Activated T-cell treated with anti-CD3 and anti-CD28 coated beads, Interleukin-2, amount 50 U/mL, for 4 hours (primary cell): ENCODE data around the gene DNAJA1. TPM values are rescaled to one million over a fixed set of nuclear protein-coding genes. Genes with fewer than 3 reads are reported as not detected.

Experiments used
- ATAC-seq, 2 donors: fragments of 200-7000 bp; cut with Tn5 transposase; one replicate each; pipeline ENCODE4 v1.10.0; 2021
- DNase-seq: peaks from one replicate; pipeline ENCODE4 v3.0.0-alpha.2; 2020
- H3K27me3 Mint-ChIP-seq: one replicate; pipeline ENCODE4 v1.8.0; 2021; ENCODE audit warnings: low read depth, mixed read lengths
- H3K36me3 Mint-ChIP-seq: one replicate; pipeline ENCODE4 v1.8.0; 2022; ENCODE audit warnings: mixed read lengths; ENCODE audit not compliant: insufficient read depth
- H3K4me1 Mint-ChIP-seq: one replicate; pipeline ENCODE4 v1.8.0; 2021; ENCODE audit warnings: low read depth, mixed read lengths
- H3K4me3 Mint-ChIP-seq: one replicate; pipeline ENCODE4 v1.8.0; 2021; ENCODE audit warnings: mild to moderate bottlenecking, moderate library complexity, mixed read lengths
- H3K9me3 Mint-ChIP-seq: one replicate; pipeline ENCODE4 v1.8.0; 2021; ENCODE audit warnings: mixed read lengths
- total RNA-seq, 3 donors: library from RNA; stranded (reverse); gene quantifications; one replicate each; pipeline ENCODE4 v1.2.1, GENCODE V29; 2021

DNAJA1 gene
- total RNA-seq, 3 donors from 2014 or later: 304 to 321 (median 315) TPM

DNA sequence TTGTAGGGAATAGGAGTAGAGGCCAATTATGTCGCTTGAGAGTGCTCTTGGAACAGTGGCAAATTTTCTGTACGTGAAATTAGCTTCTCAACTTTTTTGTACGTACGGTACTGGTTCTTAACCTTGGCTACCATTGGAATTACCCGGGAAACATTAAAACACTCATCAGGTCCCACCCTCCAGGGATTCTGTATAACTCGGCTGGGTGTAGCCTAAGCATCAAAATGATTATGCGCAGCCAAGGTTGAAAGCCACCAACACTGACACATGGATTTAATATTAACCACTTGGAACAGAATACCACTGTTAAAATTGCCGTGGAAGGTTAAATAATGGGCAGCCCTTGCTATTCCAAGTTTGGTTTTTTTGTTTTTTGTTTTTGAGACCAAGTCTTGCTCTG lies 17.4 kb downstream of the DNAJA1 start:
- Mint-ChIP-seq H3K27me3 (no peaks in the 10 kb centered on the region), H3K4me1 (peaks cover 15% of the 10 kb centered on the region), H3K4me3 (no peak overlapping the region), H3K9me3 (no peaks in the 10 kb centered on the region), H3K36me3 (peaks cover 28% of the 10 kb centered on the region)
- ATAC-seq (no peak), DNase-seq (no peak)

- DNase-seq (no peak), ATAC-seq (no peak)
- Mint-ChIP-seq H3K36me3 (peaks cover 27% of the 10 kb centered on the region), H3K9me3 (no peaks in the 10 kb centered on the region), H3K4me1 (peaks cover 15% of the 10 kb centered on the region), H3K4me3 (peak overlapping the region; percentile 74), H3K27me3 (no peaks in the 10 kb centered on the region)
These were observed 18.6 kb downstream of the DNAJA1 start for GRCh38 chr9:33043671-33044070.

GRCh38 chr9:33044162-33044673 lies 19.1 kb downstream of the DNAJA1 start:
- Mint-ChIP-seq H3K27me3 (no peaks in the 10 kb centered on the region), H3K4me3 (peak overlapping the region; percentile 74), H3K36me3 (peaks cover 27% of the 10 kb centered on the region), H3K9me3 (no peaks in the 10 kb centered on the region), H3K4me1 (peaks cover 15% of the 10 kb centered on the region)
- peak; percentile 39 for DNase-seq
- peak; percentile 71 to 73 for ATAC-seq

GRCh38 chr9:33044677-33045282 lies 19.7 kb downstream of the DNAJA1 start:
- H3K4me1 Mint-ChIP-seq: peaks cover 21% of the 10 kb centered on the region
- DNase-seq: no peak

DNA sequence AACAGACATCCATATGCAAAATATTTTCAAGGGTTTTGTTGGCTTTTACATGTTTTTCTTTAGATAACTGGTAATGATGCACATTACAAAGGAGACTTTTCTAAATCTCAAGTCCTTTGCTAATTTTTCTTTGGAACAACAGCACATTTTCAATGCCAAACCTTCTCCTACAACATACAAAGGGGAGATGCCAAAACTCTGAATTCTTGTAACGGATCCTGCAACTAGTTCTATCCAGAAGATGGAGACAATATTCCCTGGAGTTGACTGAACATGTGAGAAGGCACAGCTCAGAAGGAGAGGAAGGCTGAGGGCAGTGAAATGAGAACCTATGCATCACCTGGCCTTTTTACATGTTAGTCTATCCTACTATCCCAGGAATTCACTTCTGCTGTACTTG lies 21.0 kb downstream of the DNAJA1 start:
- Mint-ChIP-seq H3K4me3 (no peak overlapping the region), H3K4me1 (peaks cover 25% of the 10 kb centered on the region), H3K9me3 (no peaks in the 10 kb centered on the region), H3K27me3 (no peaks in the 10 kb centered on the region), H3K36me3 (peaks cover 35% of the 10 kb centered on the region)
- DNase-seq: no peak
- ATAC-seq: no peak

More at GRCh38 chr9:33044677-33045282, 19.7 kb downstream of the DNAJA1 start:
- Mint-ChIP-seq H3K36me3 (peaks cover 30% of the 10 kb centered on the region), H3K4me3 (peak overlapping the region; percentile 74), H3K9me3 (no peaks in the 10 kb centered on the region), H3K27me3 (no peaks in the 10 kb centered on the region)
- no peak for ATAC-seq

- Mint-ChIP-seq H3K27me3 (no peaks in the 10 kb centered on the region), H3K4me1 (peaks cover 25% of the 10 kb centered on the region), H3K36me3 (peaks cover 36% of the 10 kb centered on the region), H3K4me3 (no peak overlapping the region), H3K9me3 (no peaks in the 10 kb centered on the region)
- no peak for ATAC-seq
- no peak for DNase-seq
These were observed 23.0 kb downstream of the DNAJA1 start for GRCh38 chr9:33048054-33048465.

DNA sequence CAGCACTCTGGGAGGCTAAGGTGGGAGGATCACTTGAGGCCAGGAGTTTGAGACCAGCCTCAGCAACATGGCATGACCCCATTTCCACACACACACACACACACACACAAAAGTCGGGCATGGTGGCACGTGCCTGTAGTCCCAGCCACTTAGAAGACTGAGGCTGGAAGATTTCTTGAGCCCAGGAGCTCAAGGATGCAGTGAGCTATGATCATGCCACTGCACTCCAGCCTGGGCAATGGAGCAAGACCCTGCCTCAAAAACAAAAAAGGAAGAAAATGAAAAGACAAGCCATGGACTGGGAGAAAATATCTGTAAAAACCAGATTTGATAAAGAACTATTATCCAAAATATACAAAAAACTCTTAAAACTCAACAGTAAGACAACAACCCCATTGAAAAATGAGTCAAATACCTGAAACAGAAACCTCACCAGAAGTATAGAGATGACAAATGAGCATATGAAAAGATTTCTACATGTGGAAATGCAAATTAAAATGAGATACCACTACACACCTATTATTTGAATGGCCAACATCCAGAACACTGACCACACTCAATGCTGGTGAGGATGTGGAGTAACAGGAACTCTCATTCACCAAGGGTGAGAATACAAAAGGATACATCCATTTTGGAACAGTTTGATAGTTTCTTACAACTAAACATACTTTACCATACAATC lies 24.7 kb downstream of the DNAJA1 start:
- DNase-seq: no peak
- H3K4me1 Mint-ChIP-seq: peaks cover 11% of the 10 kb centered on the region
- ATAC-seq: peak; percentile 69 to 70
- H3K9me3 Mint-ChIP-seq: no peaks in the 10 kb centered on the region
- H3K27me3 Mint-ChIP-seq: no peaks in the 10 kb centered on the region
- H3K4me3 Mint-ChIP-seq: no peak overlapping the region
- peaks cover 40% of the 10 kb centered on the region for H3K36me3 Mint-ChIP-seq

- Mint-ChIP-seq H3K36me3 (peaks cover 42% of the 10 kb centered on the region), H3K4me3 (no peak overlapping the region), H3K9me3 (no peaks in the 10 kb centered on the region), H3K4me1 (peaks cover 10% of the 10 kb centered on the region), H3K27me3 (no peaks in the 10 kb centered on the region)
- no peak for ATAC-seq
- DNase-seq: no peak
These were observed 26.1 kb downstream of the DNAJA1 start for GRCh38 chr9:33051144-33051543.

DNA sequence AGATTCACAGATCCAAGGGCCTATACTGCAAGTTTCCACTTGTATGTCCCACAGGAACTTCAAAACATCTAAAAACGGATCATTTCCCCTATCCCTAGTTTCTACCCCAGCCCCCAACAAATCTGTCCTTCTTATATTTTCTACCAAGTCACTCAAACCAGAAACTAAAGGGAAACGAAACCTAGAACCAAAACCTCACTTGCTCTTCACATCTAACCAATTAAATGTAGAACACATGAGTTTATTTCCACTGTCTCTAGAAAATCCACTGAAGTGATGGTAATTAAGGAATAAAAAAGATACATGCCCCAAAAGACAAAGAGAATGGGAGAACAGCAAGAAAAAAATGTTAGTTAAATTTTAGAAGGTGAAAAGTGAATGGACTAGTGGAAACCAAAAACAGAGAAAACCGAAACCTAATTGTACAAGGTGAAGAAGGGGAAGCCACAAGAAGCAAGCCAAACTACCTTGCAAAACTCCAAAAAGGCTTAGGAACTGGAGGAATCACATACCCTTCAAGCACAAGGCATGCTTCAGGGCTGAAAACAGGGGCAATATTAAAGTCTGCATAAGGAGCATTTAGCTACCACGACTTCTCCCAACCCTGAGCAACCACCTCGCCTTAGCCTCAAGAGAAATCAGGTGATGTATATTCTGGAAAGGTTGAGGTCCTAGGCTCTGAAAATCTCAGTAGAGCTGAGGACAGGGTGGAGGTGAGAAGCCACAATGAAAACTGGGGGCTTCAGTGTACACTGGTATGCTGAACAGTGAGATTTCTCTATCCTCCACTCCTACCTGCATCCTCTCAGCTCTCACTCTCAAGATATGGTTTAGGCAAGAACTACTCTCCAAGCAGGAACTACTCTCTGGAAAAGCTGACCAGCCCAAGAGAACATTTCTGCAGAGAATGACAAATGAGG lies 40.3 kb downstream of the DNAJA1 start:
- H3K4me3 Mint-ChIP-seq: no peak overlapping the region
- peaks cover 34% of the 10 kb centered on the region for H3K36me3 Mint-ChIP-seq
- DNase-seq: no peak
- no peak for ATAC-seq
- peaks cover 9% of the 10 kb centered on the region for H3K4me1 Mint-ChIP-seq
- H3K27me3 Mint-ChIP-seq: no peaks in the 10 kb centered on the region
- H3K9me3 Mint-ChIP-seq: no peaks in the 10 kb centered on the region

DNA sequence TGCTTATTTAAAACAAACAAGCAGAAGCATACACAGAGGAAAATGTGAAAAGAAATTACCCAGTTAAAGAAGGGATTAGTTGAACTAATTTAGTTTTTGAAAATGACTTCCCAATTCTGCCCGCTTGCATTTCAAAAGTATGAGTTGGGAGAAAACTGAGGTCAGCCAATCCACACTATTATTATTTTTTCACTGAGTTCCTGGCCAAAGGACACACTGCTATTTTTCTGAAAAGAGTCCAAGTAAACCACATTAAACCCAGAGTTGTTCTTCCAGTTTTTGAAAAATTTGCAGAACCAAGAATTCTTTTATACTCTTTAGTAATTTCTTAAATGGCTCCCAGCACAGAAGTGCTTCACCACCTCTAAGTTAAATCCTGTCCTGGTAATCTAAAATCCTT lies 43.9 kb downstream of the DNAJA1 start:
- DNase-seq (no peak), ATAC-seq (no peak)
- no peak overlapping the region for H3K4me3 Mint-ChIP-seq
- no peaks in the 10 kb centered on the region for H3K9me3 Mint-ChIP-seq
- H3K27me3 Mint-ChIP-seq: no peaks in the 10 kb centered on the region
- H3K36me3 Mint-ChIP-seq: peaks cover 48% of the 10 kb centered on the region
- peaks cover 33% of the 10 kb centered on the region for H3K4me1 Mint-ChIP-seq

GRCh38 chr9:33076046-33077004 lies 51.3 kb downstream of the DNAJA1 start, which contains the start of gene SMU1:
Gene SMU1, minus strand, starts transcription at chr9:33076674. Its CDS starts 66 bp downstream, at chr9:33076608.
- Mint-ChIP-seq H3K27me3 (no peaks in the 10 kb centered on the region), H3K4me3 (peak within 1 kb of the TSS; percentile 99), H3K9me3 (no peaks in the 10 kb centered on the region), H3K4me1 (peaks cover 43% of the 10 kb centered on the region), H3K36me3 (peaks cover 23% of the 10 kb centered on the region)
- DNase-seq (peak; percentile 92), ATAC-seq (peak; percentile 98)

- no peaks in the 10 kb centered on the region for H3K9me3 Mint-ChIP-seq
- DNase-seq (no peak), ATAC-seq (no peak)
- H3K4me3 Mint-ChIP-seq: no peak overlapping the region
- H3K36me3 Mint-ChIP-seq: peaks cover 2% of the 10 kb centered on the region
- peaks cover 37% of the 10 kb centered on the region for H3K4me1 Mint-ChIP-seq
- H3K27me3 Mint-ChIP-seq: no peaks in the 10 kb centered on the region
These were observed 55.5 kb downstream of the DNAJA1 start for GRCh38 chr9:33080534-33080933.

DNA sequence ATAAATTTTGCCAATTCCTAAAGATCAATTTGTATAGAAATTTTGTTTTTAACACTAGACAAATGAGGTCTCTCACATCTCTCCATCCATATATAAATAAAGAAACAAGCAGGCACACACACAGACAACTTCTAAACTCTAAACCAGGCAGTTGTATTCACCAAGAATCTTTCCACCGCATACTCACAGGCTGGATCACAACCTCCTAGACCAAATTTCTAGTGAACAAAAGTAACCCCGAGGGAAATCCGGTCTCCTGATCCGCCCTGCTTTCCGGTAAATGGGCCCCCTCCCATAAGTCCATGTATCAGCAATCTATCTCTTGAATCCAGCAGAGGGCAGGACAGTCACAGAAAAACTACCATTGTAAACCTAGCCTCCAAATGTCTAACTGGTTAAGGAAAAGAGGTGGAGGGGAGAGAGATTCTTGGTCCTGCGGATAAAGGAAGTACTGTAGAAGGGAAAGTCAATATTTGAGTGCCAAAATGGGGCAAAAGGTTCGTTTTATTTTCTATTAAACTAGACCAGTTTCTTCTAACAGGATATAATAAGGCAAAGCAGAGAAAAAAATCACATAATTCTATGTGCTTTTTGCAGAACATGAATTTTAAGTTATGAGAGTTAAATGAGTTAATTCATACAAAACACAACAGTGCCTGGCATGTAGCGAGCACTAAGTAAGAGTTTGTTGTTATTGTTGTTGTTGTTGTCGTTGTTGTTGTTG lies 56.2 kb downstream of the DNAJA1 start:
- Mint-ChIP-seq H3K36me3 (peaks cover 2% of the 10 kb centered on the region), H3K27me3 (no peaks in the 10 kb centered on the region), H3K4me1 (peaks cover 38% of the 10 kb centered on the region), H3K9me3 (no peaks in the 10 kb centered on the region), H3K4me3 (no peak overlapping the region)
- DNase-seq (peak; percentile 56), ATAC-seq (peak; percentile 44 to 47)
